Erythroblast (primary cell): ENCODE results near the gene GASK1B.

Source experiments
- GATA1 ChIP-seq: IDR thresholded peaks from 2 replicates; pipeline ENCODE4 v1.6.1; 2011; ENCODE audit warnings: low read depth, mild to moderate bottlenecking, control low read depth, low read length, moderate library complexity
- POLR2A ChIP-seq: IDR thresholded peaks from 2 replicates; pipeline ENCODE4 v1.6.1; 2011; ENCODE audit warnings: mild to moderate bottlenecking, low read length

DNA sequence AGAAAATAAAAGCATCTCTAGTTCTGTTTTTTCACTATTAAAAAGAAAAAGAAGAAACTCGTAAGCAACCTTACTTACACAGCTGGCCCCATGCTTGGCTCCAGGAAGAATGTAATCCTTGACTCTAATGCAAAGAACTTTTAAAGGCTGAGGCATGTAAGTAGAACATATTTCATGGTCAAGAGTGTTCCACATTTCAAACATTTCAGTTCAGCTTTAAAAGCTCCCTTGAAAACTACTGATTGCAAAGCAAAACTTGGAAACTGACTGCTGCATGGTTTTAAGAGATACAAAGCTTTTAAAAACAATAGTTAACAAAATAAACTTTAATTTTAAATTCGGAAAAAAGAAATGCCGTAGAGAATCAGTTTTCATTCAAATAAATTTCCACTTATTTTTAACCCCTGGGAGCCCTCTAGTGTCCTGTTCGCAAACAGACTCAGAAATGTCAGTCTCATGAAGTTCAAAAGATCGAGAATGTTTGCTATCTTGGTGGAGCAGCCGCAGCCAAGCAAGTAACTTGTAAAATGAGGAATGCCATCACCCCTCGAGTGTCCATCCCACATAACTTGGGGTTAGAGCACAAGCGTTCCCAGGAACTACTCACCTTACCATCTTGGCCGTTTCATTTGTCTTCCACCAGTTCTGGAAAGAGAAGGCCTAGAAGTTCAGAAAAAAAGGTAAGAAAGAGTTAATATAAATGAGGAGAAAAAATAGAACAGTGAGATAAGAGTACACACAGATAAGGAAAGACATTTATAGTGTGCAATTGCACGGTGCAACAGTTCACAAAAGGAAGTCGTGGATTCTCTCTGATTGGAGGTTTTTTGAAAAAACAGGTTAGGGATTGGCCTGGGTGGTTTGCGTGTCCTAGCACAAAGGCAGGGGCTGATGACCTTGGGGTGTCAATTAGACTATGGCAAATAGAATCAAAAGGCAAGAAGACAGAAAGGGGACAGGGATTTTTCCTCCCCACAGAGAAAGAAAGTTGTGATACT, at the start of gene GASK1B:
- TF ChIP-seq POLR2A (no peak), GATA1 (no peak)
